NOMO-1 treated with dmso at 0.1 percent for 144 hours (cell line): Measurements from ENCODE around the gene NPIPA8.
"Not testable (repeated sequence)": the region's sequence is repeated elsewhere in the genome, so short reads cannot be mapped to it uniquely, and the experiment has no call there.

Experiments
- DNase-seq: peaks from one replicate; lab custom pipeline; 2025; ENCODE audit not compliant: unreplicated experiment; lab: John Stamatoyannopoulos, UW

Gene NPIPA8

DNA sequence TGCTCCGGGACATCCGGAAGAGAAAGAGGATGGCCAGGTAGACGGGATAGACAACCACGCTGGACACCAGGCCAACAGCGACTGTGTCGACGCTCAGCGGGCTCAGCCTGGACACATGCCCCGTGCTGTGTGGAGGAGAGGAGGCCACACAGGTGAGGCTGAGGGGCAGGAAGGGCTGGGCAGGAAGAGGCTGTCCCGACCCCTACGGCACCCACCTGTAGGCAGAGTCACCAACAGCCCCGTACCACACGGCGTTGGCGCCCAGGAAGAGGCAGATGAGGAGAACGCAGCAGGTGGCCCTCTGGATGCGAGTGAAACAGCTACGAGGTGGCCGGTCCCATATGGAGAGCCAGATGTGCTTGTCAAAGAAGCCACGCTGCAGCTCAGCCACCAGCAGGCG, at the start of gene NPIPA8:
Gene NPIPA8 (minus strand): TSS at position 101 of the 400 bp plus-strand sequence. CDS start 4,074 bp downstream, outside the sequence.
- not testable (repeated sequence) for DNase-seq

DNA sequence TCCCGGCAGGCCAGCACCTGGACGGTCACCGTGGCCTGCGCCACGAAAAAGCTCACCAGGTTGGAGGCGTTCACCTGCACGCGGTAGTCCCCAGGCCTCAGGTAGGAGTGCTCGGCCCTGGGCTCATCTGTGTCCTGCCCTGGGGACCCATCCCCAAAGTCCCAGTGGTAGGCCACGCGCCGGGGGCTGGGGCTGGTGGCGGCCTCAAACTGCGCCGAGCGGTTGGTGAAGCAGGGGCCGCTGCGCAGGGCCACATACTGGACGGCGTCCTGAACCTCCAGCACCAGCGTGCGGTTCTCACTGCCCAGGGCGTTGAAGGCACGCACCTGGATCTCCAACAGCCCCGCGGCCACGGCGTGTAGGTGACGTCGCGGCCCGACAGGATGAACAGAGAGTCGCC, 48.7 kb upstream of the NPIPA8 start:
- DNase-seq, result not testable (repeated sequence)

DNA sequence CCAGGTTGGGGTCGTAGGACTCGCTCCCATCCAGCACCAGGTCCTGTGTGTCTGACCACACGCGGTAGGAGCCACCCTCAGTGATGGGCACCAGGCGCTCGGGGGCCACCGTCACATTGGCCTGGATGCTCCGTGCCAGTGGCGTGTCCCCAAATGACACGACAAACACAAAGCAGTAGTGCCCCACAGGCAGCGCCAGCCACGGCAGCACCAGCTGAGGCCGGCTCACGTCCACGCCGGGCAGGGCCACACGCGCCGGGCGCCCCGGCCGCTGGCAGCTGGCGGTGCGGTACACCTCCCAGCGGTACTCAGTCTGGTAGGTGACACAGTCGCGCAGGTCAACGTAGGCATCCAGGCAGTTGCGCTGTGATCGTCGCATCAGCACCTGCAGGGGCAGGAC, 48.3 kb upstream of the NPIPA8 start:
- DNase-seq, result not testable (repeated sequence)

DNA sequence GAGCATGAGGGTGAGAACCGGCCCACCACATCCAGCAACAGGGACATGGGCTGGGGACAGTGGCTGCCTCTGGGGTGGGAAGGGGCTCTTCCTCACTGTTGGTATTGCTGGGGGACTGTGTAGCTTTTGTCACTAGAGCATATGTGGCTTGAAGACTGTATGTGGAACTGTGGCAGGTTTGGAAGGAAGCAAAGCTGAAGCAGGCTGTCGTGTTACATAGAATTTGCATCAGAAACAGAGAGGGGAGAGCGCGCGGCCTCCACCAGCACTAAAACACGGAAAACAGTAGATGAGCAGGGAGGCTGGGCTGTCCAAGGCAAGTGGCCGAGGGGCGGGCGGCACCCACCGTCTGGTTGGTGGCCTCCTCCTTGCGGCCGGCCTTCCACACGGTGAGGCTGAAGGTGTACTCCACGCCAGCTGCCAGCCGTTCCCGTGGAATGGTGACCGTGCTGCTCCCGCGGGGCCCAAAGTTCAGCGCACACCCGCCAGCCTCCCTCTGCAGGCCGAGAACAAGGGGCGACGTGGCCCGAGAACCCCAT, 47.6 kb upstream of the NPIPA8 start:
- not testable (repeated sequence) for DNase-seq

DNA sequence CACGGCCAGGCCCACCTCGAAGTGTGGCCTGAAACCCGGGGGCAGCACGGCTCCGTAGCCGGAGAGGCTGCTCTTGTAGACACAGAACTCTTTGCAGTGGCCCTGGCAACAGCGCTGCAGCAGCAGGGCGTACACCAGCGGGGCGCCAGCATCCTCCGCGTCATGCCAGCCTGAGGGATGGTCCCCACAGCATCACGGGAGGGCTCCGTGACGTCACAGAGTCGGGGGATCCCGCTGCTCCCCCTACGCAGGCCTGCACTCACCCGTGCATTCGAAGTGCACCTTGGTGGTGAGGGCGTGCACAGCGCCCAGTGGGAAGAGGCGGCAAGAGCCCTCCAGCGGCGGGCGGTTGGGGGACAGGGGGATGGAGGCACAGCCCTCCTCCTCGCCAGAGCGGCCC, 46.2 kb upstream of the NPIPA8 start:
- not testable (repeated sequence) for DNase-seq

DNA sequence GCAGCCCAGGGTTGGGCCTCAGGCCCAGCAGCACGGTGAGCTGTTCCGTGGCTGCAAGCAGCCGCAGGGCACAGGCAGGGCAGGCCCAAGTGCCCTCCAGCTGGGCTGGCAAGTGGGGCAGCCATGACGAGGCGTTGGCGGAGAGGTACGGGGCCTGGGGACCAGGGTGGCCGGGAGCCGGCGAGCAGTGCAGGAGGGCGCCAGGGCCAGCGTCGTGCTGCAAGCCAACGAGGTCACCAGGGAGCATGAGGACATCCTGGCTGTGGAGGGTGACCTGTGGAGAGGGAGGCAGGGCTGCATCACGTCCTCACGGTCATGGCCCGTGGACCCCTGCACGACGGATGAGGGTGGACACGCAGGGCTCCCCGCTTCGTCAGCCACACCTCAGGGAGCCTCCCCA, 11.2 kb upstream of the NPIPA8 start:
- not testable (repeated sequence) for DNase-seq

DNA sequence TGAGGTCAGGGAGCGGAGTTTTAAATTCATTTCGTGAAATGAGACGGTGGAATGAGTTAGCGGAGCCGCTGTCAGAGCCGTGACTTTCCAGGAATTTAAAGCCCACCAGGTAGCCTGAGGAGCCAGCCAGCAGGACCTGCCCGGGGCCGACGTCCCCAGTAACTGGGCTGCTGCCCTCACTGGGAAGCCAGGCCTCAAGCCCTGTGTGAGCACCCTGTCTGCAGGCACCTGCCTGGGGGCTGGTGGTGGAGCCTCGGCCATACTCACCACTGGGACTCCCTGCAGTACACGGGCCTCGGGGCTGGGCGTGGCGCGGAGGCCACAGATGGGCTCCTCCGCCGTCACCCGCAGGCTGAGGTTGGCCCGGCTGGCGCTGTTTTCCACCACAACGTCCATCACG, 10.5 kb upstream of the NPIPA8 start:
- not testable (repeated sequence) for DNase-seq

DNA sequence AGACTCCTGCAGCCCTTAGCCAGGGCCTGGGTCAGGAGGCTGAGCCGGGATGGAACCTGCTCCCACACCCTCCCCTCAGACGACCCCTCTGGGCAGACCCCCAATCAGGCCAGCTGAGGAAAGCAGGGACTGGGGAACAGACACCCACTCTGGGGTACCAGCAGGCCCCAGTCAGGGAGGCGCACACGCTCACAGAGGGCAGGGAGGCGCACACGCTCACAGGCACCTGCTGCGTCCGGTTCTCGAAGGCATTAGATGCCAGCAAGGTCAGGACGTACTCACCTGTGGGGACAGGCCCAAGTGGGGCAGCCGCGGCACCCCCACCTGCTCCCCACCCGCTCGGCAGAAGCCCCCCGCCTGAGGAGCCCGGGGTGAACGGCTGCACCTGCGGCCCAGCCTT, 8.1 kb upstream of the NPIPA8 start:
- not testable (repeated sequence) for DNase-seq

DNA sequence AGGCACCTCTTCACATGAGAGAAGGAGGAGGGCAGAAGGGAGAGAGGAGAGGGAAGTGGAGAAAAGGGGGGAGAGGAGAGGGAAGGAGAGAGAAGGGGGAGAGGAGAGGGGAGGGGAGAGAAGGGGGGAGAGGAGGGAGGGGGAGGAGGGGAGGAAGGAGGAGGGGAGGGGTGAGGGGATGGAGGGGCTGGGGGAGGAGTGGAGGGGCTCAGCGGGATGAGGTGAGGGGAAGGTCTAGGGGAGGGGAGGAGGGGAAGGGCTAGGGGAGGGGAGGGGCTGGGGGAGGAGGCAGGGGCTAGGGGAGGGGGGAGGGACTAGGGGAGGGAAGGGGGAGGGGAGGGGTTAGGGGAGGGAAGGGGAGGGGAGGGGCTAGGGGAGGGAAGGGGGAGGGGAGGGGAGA, 5.5 kb upstream of the NPIPA8 start:
- not testable (repeated sequence) for DNase-seq

DNA sequence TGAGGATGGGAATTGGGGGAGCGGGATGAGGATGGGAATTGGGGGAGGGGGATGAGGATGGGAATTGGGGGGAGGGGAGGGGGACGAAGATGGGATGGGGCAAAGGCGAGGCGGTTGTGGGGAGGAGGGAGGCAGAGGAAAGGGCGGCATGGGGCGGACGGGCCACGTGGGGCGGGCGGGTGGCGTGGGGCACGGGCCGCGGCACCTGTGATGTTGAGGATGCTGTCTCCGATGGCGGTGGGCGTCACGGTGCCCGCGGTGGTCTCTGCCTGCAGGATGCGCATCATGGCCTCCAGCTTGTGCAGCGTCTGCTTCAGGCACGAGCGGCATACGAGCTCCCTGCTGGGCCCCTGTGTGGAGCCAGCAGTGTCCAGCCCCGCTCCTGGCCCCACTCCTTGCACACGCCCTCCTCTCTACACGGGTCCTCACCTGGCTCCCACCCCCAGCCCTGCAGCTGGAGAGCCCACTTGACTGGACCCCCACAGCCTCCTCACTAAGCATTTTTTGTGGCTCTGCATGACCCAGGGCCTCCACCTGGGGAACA, 5.0 kb upstream of the NPIPA8 start:
- not testable (repeated sequence) for DNase-seq

DNA sequence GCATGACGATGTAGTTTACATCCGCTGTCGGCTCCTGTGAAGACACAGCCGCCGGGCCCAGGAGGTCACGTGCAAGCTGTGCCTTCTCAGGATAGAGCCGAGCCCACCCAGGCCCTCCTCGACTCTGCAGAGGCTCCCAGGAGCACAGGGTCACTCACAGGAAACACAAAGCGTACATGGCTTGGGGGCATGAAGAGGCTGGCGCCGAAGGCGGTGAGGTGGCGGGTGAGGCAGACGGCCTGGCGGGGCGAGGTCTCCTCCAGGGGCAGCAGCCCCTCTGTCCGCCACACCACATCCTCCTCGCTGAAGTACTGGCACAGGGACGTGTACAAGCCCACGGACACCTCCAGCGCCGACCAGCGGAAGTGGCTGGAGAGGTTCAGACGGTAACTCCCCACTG, 2.7 kb upstream of the NPIPA8 start:
- DNase-seq, result not testable (repeated sequence)

DNA sequence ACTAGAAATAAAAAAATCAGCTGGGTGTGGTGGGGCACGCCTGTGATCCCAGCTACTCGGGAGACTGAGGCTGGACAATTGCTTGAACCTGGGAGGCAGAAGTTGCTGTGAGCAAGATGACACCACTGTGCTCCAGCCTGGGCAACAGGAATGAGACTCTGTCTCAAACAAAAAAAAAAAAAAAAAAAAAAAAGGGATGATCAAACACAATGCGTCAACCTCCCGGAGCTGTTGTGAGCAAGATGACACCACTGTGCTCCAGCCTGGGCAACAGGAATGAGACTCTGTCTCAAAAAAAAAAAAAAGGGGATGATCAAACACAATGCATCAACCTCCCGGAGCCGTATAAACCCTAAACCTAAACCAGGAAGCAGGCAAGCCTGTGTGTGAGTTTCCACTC, 24.7 kb downstream of the NPIPA8 start:
- not testable (repeated sequence) for DNase-seq

DNA sequence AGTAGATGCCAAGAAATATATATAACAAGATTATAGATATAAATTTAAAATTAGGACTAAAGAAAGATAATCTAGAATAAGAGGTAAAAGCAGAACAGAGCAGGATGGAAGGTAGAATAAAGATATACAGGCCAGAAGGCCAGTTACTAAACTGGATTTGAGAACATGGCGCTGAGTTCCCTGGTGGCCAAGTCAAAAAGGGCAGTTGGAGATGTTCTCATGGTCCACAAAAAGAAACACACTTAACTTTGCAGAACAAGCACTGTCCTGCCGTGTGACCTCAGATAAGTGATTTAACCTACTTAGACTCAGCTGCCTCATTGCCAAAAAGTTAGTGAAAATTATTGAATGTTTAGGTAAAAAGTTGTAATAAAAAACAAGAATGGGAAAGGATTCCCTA, 27.4 kb downstream of the NPIPA8 start:
- DNase-seq, result not testable (repeated sequence)

DNA sequence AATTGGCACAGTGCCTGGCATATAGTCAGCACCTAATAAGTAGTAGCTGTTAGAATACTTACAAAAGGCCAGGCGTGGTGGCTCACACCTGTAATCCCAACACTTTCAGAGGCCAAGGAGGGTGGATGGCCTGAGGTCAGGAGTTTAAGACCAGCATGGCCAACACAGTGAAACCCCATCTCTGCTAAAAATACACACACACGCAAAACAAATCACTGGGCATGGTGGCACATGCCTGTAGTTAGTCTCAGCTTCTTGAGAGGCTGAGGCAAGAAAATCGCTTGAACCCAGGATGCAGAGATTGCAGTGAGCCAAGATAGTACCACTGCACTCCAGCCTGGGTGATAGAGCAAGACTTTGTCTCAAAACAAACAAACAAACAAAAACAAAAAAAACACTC, 29.3 kb downstream of the NPIPA8 start:
- DNase-seq, result not testable (repeated sequence)

DNA sequence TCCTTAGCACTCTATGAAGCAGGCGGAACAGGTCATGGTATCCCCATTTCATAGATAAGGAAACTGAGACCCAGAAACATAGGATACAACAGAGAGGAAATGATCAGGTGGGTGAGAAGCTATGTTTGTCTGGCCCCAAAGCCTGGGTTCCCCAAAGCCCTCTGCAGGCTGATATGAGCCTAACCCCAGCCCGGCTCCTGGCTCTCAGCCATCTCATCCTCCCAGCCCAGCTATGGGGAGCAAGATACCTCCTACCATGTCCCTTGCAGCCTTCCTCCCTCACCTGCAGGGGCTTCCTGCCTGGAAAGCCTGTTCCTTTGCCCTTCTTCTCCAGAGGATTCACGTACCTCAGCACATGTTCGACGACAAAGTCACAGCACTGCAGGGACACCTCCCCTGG, 30.5 kb downstream of the NPIPA8 start:
- DNase-seq, result not testable (repeated sequence)

DNA sequence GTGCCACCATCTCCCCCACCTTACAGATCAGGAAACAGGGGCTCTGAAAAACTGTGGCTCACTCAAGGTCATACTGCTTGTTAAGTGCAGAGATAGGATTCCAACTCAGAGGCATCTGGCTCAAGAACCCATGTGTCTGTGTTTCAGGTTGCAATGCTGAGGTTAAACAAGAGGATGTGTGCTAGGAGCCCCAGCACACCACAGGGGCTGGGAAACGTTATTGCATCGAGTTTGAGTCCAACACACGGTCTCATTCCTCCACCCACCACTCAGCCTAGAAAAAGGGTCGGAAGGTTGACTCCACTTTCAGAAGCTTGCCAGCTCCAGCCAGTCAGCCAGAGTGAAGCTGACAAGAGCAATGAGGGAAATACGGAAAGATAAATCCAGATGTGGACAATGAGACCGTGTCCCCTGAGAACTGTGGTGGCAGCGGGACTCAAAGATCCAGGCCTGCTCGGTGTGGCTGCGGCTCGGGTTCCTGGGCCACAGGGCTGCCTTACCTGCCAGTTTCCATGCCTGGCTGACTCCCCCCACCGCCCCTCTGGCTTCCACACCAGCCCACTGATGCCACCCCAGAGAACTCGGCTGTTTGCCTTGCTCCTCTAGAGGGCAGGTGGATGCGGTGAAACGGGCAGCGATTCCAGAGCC, 33.4 kb downstream of the NPIPA8 start:
- DNase-seq, result not testable (repeated sequence)

DNA sequence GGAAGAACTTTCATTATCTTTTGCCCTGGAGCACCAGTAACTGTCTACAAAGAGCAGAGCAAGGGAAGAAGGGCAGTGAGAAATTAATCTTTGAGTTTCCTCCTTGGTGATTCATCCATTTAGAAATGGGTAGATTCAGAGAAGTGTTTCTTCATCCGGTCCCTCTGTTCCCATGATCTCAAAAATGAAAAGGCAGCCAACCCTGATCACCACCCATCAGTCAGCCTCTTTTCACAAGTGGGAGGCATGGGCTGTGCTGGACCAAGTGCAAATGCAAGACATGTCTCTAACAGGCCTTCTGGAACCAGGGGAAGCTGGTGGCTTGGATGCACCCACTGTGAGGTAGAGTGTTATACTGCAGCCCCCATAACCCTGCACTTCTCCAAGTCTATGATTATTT, 38.8 kb downstream of the NPIPA8 start:
- DNase-seq, result not testable (repeated sequence)

DNA sequence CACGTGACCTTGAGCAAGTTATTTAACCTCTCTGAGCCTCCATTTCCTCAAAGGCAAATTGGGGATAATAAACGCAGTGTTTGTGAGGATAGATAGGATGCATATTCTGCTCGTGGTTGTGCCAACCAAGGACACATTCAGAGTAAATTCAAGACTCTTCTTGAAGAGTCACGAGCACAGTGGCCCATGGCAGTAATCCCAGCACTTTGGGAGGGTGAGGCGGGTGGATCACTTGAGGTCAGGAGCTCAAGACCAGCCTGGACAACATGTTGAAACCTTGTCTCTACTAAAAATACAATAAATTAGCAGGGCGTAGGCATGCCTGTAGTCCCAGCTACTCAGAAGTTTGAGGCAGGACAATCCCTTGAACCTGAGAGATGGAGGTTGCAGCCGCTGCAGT, 39.6 kb downstream of the NPIPA8 start:
- DNase-seq, result not testable (repeated sequence)

DNA sequence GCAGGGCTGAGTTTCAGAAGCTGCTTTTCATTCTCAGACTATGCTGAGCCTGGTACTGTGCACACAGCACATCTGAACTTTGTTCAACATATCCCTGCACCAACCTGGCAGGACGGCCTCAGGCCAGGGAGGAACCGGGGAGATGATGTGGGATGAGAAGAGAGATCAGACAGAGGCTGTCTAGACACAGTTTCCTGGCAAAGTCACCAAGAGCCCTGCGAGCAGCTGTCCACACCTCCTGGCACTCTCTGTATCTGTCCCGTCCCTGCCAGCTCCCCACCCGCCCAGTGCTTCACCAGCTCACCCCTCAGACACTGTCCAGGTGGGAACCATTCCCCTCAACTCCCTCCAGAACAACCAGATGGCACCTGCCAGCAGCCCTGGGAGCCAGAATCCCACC, 42.2 kb downstream of the NPIPA8 start:
- not testable (repeated sequence) for DNase-seq

DNA sequence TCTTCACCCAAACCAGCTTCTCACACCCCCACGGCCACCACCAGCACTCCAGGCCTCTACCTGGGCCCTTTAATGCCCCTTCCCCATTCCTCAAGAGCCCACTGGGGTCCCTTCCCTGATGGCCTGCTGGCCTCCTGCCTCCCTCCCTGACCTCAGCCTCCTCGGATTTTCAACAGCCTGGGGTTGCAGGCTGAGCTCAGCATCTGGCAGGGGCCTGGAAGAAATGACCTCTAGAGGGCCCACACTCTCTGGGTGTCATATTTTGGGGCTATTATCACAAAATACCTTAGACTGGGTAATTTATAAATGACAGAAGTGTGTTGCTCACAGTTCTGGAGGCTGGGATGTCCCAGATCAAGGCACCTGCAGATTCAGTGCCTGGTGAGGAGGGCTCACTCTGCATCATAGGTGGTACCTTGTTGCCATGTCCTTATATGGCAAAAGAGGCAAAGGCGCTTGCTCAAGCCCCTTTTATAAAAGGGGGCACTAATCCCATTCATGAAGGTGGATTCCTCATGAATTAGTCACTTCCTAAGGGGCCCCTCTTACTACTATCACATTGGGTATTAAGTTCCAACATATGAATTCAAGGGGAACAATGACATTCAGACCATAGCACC, 43.1 kb downstream of the NPIPA8 start:
- not testable (repeated sequence) for DNase-seq

DNA sequence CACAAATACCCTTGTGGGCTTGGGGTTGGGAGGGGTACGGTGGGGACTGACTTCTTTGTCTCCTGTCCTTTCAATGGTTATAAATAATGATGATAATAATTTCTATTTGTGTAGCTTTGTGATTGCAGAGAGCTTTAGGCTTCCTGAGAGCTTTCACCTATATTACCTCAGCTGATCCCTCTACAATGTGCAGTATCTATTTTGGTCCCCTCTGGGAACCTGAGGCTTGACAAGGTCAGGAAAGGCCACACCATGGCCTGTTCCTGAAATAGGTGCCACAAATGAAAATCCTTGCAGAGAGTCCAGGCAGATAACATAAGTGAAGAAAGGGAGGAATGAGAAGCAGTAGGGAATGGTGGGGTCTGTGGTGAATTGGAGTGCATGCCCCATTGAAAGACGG, 45.6 kb downstream of the NPIPA8 start:
- DNase-seq, result not testable (repeated sequence)

DNA sequence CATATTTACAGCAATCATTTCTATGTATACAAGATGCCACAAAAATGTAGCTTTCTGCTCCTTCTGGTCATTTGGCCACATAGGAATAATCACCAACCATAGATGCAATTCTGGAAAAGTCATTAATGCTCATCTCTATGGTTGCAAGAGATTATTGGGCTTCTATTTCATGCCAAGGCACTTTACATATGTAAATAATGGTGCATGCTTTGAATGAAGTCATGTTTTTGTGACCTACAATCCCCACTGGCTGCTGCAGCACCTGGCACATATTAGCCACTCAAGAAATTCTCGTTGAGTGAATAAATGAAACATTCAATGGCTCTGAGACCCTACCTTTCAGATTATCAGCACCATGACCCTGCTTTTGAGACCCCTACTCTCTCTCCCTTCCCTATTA, 50.2 kb downstream of the NPIPA8 start:
- DNase-seq, result not testable (repeated sequence)
